LNCAP (cell line): ENCODE results near the gene LRRC28.

ENCODE experiments used
- TF ChIP-seq, protein P1 (sequence below): fragments of 450-650 bp; IDR thresholded peaks from 2 replicates; pipeline ENCODE4 v1.5.1; 2017; ENCODE audit warnings: mild to moderate bottlenecking

The LRRC28 gene

DNA sequence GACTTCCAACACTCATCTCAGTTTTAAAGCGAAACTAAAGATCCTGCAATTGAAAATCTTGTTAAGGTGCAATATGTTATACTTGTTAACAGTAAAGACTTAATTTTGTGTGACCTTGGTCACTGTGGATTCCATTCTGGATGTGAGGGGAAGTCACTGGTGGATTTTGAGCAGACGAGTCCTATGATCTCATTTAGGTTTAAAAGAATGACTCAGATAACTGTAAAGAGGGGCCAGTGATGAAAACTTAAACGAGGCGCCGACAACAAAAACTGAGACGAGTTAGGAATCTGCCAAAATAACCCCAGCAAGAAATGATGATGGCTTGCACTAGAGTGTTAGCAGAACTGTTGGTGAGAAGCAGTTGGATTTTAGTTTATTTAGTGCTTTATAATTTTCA, 56.5 kb downstream of the LRRC28 start:
- TF ChIP-seq, protein P1, sequence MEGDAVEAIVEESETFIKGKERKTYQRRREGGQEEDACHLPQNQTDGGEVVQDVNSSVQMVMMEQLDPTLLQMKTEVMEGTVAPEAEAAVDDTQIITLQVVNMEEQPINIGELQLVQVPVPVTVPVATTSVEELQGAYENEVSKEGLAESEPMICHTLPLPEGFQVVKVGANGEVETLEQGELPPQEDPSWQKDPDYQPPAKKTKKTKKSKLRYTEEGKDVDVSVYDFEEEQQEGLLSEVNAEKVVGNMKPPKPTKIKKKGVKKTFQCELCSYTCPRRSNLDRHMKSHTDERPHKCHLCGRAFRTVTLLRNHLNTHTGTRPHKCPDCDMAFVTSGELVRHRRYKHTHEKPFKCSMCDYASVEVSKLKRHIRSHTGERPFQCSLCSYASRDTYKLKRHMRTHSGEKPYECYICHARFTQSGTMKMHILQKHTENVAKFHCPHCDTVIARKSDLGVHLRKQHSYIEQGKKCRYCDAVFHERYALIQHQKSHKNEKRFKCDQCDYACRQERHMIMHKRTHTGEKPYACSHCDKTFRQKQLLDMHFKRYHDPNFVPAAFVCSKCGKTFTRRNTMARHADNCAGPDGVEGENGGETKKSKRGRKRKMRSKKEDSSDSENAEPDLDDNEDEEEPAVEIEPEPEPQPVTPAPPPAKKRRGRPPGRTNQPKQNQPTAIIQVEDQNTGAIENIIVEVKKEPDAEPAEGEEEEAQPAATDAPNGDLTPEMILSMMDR, result no peak

DNA sequence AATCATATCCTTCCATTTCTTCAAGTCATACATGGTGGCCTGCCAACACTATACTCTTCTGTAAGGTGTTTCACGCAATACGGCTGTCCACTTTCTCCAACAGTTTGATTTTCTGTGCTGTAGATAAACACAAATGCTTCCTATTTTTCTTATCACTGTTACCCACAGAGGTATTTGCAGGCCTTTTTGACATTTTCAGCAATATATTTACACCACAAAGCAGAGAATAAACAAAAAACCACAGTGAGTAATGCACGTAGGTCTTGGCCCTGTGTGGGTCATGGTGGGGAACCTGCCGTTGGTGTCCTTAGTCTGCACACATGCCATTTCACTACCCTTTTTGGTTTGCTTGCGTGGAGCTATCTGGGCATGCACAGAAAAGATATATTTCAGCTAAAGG, 59.5 kb downstream of the LRRC28 start:
- TF ChIP-seq, protein P1, result no peak

DNA sequence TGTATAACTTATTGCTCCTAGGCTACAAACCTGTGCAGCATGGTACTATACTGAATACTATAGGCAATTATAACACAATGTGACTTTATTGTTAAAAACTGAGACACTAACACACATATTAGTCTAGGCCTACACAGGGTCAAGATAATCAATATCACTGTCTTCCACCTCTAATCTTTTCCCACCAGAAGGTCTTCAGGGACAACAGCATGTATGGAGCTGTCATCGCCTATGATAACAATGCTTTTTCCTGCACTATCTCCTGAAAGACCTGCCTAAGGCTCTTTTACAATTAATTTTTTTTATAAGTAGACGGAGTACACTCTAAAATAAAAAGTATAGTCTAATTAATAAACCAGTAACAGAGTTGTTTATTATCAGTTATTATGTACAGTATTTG, 60.9 kb downstream of the LRRC28 start:
- TF ChIP-seq, protein P1, result no peak

DNA sequence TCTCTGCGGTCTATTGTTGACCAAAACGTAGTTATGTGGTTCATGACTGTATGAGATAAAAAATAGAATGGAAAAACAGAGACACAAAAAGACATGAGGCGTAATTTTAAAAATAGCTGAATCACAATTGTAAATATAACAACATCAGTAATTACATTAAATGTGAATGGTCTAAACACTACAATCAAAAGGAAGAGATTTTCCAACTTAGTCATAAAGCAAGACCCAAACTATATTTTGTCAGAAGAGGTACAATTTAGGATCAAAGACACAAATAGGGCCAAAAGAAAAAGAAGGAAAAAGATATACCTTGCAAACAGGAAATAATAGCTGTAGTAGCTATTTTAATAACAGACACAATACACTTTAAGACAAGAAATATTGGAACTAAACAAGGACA, 61.5 kb downstream of the LRRC28 start:
- TF ChIP-seq, protein P1, result no peak

DNA sequence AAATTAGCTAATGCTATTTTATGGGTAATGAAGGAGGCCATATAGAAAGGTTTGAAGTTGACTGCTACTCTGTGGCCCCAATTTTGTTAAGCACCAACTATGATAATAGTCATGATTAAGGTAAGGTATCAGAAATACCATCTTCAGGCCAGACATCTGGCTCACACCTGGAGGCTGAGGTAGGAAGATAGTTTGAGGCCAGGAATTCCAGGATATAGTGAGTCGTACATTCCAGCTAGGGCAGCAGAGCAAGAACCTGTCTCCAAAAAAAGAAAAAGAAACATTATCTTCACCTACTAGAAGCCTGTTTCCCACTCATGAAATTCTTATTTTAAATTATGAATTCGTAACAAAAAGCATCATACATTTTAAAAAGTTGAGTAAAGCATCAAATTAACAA, 64.4 kb downstream of the LRRC28 start:
- TF ChIP-seq, protein P1, result no peak

DNA sequence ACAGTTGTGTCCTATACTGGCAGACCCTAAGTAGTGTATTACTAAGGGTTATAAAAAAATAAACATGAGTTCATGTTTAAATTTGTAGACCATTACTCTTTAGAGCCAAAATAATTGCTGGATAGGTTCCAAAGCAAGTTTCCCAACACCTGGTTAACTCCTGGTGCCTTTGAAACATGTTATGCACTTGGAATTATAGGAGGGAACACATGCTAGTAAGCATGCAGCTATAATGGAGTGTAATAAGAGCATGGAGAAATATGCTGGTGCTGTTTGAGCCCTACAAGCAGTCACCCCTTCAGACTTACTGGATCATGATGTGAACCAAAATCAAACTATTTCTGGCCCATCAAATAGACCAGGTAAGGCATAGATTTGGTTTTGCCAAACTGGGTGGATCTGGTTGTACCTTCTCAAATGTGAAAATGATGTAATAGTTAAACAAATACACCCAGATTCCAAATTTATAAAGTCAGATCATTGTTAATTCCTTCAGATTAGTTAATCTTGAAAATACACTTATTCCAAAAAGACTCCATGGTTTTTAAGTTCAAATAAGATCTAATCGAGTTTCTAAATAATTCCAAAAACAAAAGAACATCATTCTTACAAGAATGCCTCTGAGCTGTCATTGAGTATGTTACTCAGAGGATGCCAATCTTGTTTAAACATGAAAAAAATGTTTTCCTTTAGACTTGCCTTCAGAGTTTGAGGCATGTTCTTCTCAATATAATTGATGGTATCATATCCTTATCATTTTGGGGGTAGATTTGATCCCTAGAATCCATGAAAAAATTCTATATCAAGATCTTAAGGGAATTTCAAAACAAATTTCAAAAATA, 69.3 kb downstream of the LRRC28 start:
- TF ChIP-seq, protein P1, result no peak

DNA sequence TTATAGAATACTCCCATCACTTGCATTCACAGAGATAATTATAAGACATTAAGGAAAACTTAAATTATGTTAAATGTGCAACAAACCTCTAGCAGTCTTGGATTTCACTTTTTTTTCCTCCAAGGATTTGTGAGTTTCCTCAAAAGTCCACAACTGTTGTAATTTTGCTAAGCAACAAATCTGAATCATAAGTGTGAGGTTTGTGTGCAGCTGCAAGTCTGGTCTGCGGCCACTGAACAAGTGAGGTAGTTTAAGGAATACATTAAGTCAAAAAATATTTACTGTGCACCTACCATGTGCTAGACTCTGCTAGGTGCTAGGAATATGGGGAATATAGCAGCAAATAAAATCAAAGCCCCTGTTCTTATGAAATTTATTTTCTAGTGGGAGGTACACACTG, 70.2 kb downstream of the LRRC28 start:
- TF ChIP-seq, protein P1, result no peak
